Measurements from ENCODE around the gene TNRC6B.
"Not testable (repeated sequence)": the region's sequence is repeated elsewhere in the genome, so short reads cannot be mapped to it uniquely, and the experiment has no call there.

The TNRC6B gene

GRCh38 chr22:40374567-40374966, 196.8 kb downstream of the TNRC6B start:
- DNase-seq, result no peak

- DNase-seq, result no peak
These were observed 198.4 kb downstream of the TNRC6B start for GRCh38 chr22:40376149-40376548.

- DNase-seq, result no peak
These were observed 200.2 kb downstream of the TNRC6B start for GRCh38 chr22:40377931-40378330.

GRCh38 chr22:40378448-40378847, 200.7 kb downstream of the TNRC6B start:
- not testable (repeated sequence) for DNase-seq

- DNase-seq, result no peak
These were observed 203.7 kb downstream of the TNRC6B start for GRCh38 chr22:40381461-40381860.

GRCh38 chr22:40383905-40384304, 206.2 kb downstream of the TNRC6B start:
- no peak for DNase-seq

- DNase-seq, result peak; percentile 12
These were observed 207.5 kb downstream of the TNRC6B start for GRCh38 chr22:40385036-40385782.

Data from activated CD4-positive, alpha-beta T cell treated with anti-CD3 and anti-CD28 coated beads, Interleukin-2, amount 50 U/mL, for 1 hour (primary cell).